Measurements from ENCODE around the gene DUS2. TPM values are rescaled to one million over a fixed set of nuclear protein-coding genes. Genes with fewer than 3 reads are reported as not detected.

The DUS2 gene
- total RNA-seq, 1 experiment from 2014 or later, result 19.9 TPM

- no peaks in the 10 kb centered on the region for H3K9me2 ChIP-seq (replicated peaks; ENCODE audit: low read length)
- POLR2A ChIA-PET (ENCODE audit: unreplicated experiment), result no interaction called here
- no TSS peak for BruUV-seq (replicated peaks)
- H3F3A ChIP-seq (ENCODE audit: low read length, unreplicated experiment), result no peaks in the 10 kb centered on the region
- H3K9me3 ChIP-seq (ENCODE audit: low read length), result no peaks in the 10 kb centered on the region
- no peak for DNase-seq
- no peaks in the 10 kb centered on the region for H3K36me3 ChIP-seq (ENCODE audit: low read depth, low read length)
- no peaks in the 10 kb centered on the region for H3K27me3 ChIP-seq (ENCODE audit: low read length)
- H3K4me2 ChIP-seq (ENCODE audit: low read length), result no peak overlapping the region
- CTCF ChIA-PET, result no interaction called here
- H3K27ac ChIP-seq (ENCODE audit: low read length), result no peak overlapping the region
- no peak overlapping the region for H3K4me3 ChIP-seq (ENCODE audit: low read length)
- H3K9ac ChIP-seq (ENCODE audit: low read length), result no peak overlapping the region
- TF ChIP-seq CTCF (conservative IDR thresholded peaks at IDR 0.05; ENCODE audit: low read depth, low read length) (no peak), EZH2 (IDR thresholded peaks at IDR 0.05; ENCODE audit: low read length, unreplicated experiment) (no peak), EZH2phosphoT487 (IDR thresholded peaks at IDR 0.05; ENCODE audit: borderline replicate concordance, low read length) (no peak)
- no peaks in the 10 kb centered on the region for H3K79me2 ChIP-seq (ENCODE audit: low read length)
- H3K4me1 ChIP-seq (ENCODE audit: insufficient read depth, low read length), result peaks cover 4% of the 10 kb centered on the region; the same call in 1 of the 2 replicates
- intact Hi-C loops (cut with micrococcal nuclease), result no loop called here
- ATAC-seq, result no peak
- H4K20me1 ChIP-seq (ENCODE audit: low read length), result no peaks in the 10 kb centered on the region
- no peak overlapping the region for H2AFZ ChIP-seq (ENCODE audit: low read length)
Measured at GRCh38 chr16:67990018-67990386, 33.1 kb upstream of the DUS2 start.

- no peak; the same call in 1 of the 2 replicates for ATAC-seq
- H3K9ac ChIP-seq (ENCODE audit: low read length), result no peak overlapping the region
- no peak overlapping the region for H3K27ac ChIP-seq (ENCODE audit: low read length)
- no peaks in the 10 kb centered on the region for H3F3A ChIP-seq (ENCODE audit: low read length, unreplicated experiment)
- H3K9me2 ChIP-seq (replicated peaks; ENCODE audit: low read length), result no peaks in the 10 kb centered on the region
- no peak overlapping the region for H3K4me3 ChIP-seq (ENCODE audit: low read length)
- 0 out of 2 replicates have a peak overlapping the region, but pooled peaks have one; percentile 45 for H2AFZ ChIP-seq (ENCODE audit: low read length)
- TF ChIP-seq EZH2phosphoT487 (IDR thresholded peaks at IDR 0.05; ENCODE audit: borderline replicate concordance, low read length) (no peak), CTCF (conservative IDR thresholded peaks at IDR 0.05; ENCODE audit: low read depth, low read length) (no peak), EZH2 (IDR thresholded peaks at IDR 0.05; ENCODE audit: low read length, unreplicated experiment) (no peak)
- ChIA-PET CTCF (no interaction called here), POLR2A (ENCODE audit: unreplicated experiment) (no interaction called here)
- H4K20me1 ChIP-seq (ENCODE audit: low read length), result no peaks in the 10 kb centered on the region
- H3K79me2 ChIP-seq (ENCODE audit: low read length), result no peaks in the 10 kb centered on the region
- intact Hi-C loops (cut with micrococcal nuclease), result loop anchor here (1.0 kb wide), 1 partner anchor 48 kb away; no protein-coding TSS in a partner anchor
- no peak overlapping the region for H3K4me2 ChIP-seq (ENCODE audit: low read length)
- no peaks in the 10 kb centered on the region for H3K36me3 ChIP-seq (ENCODE audit: low read depth, low read length)
- H3K9me3 ChIP-seq (ENCODE audit: low read length), result no peaks in the 10 kb centered on the region
- H3K27me3 ChIP-seq (ENCODE audit: low read length), result no peaks in the 10 kb centered on the region
- no TSS peak for BruUV-seq (replicated peaks)
- no peak for DNase-seq
- peaks cover 4% of the 10 kb centered on the region; the same call in 1 of the 2 replicates for H3K4me1 ChIP-seq (ENCODE audit: insufficient read depth, low read length)
Measured at GRCh38 chr16:67992661-67993206, 30.4 kb upstream of the DUS2 start.
